GM12874 (cell line): ENCODE data around the gene MED31.

Source experiments
- TF ChIP-seq, protein P1 (sequence below): IDR thresholded peaks from 2 replicates; pipeline ENCODE4 v1.5.1; 2011; ENCODE audit warnings: low read depth, mild to moderate bottlenecking, control low read depth, low read length, moderate library complexity; ENCODE audit not compliant: insufficient read depth

The MED31 gene

DNA sequence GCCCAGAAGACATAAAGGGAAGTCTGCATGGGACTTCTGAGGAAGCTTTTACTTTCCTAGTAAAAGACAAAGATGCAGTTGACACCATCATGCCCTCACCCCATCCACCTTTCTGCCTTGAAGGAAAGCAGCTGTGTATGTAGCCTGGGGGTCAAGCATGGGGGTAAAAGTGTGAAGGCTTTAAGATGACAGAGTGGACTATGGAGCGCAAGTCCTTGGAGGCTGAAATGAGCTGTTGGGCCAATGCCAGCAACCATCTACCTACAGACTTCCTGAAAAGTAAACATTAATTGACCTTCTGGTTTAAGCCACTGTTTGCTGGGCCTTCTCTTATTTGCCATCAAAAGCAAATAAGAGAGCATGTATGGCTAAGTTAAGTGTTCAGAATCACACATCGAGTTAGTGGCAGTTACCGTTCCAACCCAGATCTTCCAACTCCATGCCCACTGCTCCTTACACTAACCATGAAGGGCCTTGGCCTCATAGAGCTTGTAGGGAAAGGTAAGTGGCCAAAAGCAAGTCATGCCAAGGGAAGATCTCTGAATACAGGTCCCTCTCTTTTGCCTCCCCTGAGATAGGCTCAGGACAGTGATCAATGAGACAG lies 31.8 kb upstream of the MED31 start:
- TF ChIP-seq, protein P1, sequence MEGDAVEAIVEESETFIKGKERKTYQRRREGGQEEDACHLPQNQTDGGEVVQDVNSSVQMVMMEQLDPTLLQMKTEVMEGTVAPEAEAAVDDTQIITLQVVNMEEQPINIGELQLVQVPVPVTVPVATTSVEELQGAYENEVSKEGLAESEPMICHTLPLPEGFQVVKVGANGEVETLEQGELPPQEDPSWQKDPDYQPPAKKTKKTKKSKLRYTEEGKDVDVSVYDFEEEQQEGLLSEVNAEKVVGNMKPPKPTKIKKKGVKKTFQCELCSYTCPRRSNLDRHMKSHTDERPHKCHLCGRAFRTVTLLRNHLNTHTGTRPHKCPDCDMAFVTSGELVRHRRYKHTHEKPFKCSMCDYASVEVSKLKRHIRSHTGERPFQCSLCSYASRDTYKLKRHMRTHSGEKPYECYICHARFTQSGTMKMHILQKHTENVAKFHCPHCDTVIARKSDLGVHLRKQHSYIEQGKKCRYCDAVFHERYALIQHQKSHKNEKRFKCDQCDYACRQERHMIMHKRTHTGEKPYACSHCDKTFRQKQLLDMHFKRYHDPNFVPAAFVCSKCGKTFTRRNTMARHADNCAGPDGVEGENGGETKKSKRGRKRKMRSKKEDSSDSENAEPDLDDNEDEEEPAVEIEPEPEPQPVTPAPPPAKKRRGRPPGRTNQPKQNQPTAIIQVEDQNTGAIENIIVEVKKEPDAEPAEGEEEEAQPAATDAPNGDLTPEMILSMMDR = no peak

- TF ChIP-seq, protein P1 = no peak
Observed at GRCh38 chr17:6682339-6682738, 30.9 kb upstream of the MED31 start.

- TF ChIP-seq, protein P1 = no peak
Observed at GRCh38 chr17:6681671-6682070, 30.3 kb upstream of the MED31 start.

- TF ChIP-seq, protein P1 = no peak
Observed at GRCh38 chr17:6681176-6681575, 29.8 kb upstream of the MED31 start.

GRCh38 chr17:6679241-6679640 lies 27.8 kb upstream of the MED31 start:
- TF ChIP-seq, protein P1 = no peak

DNA sequence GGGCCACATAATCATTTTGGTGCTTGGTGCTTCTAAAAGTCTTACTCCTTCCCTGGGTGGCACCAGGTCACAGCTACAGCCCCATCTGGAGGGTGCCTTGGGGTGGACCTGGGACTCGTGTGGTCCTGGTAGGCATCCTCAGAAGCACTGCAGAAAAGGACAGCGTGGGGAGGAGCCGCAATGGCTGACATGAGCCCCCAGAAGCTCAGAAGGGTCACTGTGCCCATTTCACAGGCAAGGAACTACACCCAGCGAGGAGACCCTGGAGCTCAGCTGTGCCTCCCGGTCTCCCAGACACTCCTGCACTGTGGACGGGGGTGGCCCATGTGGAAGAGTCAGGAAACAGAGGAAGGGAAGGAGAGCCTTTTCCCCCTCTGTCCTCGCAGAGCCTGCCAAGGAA lies 26.5 kb upstream of the MED31 start:
- TF ChIP-seq, protein P1 = no peak

- TF ChIP-seq, protein P1 = no peak
Observed at GRCh38 chr17:6677158-6677831, 25.9 kb upstream of the MED31 start.
